Posterior cingulate gyrus (tissue), 11 donors: ENCODE measurements around the gene TMEM114.
"Not testable (repeated sequence)": the region's sequence is repeated elsewhere in the genome, so short reads cannot be mapped to it uniquely, and the experiment has no call there.

Experiments
- DNase-seq, 10 donors: peaks; one replicate each; pipeline versions ENCODE4 v3.0.0 to v3.0.0-alpha.2; 2020 to 2021; ENCODE audit warnings: mixed read lengths in 3 of 10
- intact Hi-C: fragments of 100-400 bp; cut with DNase I; formaldehyde crosslinking; loops from one replicate; pipeline ENCODE4 v1.15.1; 2023

Gene TMEM114

DNA sequence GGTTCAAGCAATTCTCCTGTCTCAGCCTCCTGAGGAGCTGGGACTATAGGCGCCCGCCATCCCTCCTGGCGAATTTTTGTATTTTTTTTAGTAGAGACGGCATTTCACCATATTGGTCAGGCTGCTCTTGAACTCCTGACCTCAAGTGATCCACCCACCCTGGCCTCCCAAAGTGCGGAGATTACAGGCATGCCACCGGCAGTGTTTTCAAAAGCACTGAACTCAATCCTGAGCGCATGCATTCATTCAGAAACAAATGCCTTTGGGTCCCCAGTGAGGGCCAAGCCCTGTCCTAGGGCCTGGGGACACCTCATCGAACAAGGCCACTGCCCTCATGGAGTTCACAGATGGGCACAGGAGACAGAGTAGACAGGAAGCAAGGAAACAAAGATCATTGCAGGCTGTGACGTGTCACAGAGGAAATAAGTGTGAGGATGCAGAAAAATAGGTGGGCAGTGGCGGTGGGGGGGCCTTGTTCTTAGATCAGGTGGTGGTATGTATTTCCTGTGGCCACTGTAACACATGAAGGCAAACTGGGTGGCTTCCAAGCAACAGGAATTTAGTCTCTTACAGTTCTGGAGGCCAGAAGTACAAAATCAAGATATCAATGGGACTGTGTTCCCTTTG lies 12.5 kb downstream of the TMEM114 start:
- intact Hi-C loops = no loop called here
- DNase-seq = no peak

- no peak for DNase-seq
- intact Hi-C loops = no loop called here
Measured at GRCh38 chr16:8576141-8577004, 13.9 kb downstream of the TMEM114 start.

GRCh38 chr16:8575399-8575798 lies 14.9 kb downstream of the TMEM114 start:
- no peak for DNase-seq
- intact Hi-C loops = no loop called here

DNA sequence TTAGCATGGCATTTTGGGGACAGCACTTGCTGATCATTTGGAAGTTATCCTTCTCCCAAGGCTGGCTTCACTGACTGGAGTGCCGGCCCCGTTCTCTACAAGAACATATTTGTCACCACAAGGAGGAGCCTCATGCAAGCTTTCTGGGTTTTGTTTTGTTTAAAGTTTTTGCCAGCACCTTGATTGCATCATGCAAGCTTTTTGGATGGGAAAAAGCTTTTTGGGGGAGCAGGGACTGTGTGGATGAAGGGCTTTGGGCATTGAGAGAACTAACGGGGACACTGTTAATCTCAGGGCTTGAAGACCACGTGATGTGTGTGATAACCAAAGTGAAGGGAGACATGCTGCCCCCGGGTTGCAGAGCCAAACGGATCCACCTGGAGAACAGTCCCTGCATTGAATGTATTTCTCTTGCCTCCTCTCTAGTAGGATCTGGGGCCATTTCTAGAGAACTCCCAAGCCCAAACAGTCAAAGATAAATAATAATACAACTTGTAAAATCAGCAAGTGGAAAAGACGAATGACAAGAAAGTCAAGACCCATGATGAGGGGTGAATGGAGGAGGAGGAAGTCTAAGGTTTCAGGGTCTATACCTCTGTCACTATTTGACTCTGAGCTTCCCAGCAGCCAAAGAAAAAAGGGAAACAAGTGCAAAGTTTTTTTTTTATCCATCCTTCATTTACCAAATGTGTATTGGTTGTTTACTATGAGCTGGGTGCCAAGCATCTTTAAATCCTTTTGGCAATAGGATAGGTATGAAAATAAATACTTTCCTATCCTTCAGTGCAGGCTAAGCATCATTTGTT lies 17.2 kb downstream of the TMEM114 start:
- intact Hi-C loops = loop anchor here (5.0 kb wide), 1 partner anchor 319 kb away; no protein-coding TSS in a partner anchor
- peak in 3 of 10 donors; percentile 35 to 83 (median 81) for DNase-seq

- no peak for DNase-seq
- intact Hi-C loops = loop anchor here (5.0 kb wide), 1 partner anchor 320 kb away; no protein-coding TSS in a partner anchor
Measured at GRCh38 chr16:8572063-8572918, 18.0 kb downstream of the TMEM114 start.

GRCh38 chr16:8571061-8571596 lies 19.2 kb downstream of the TMEM114 start:
- intact Hi-C loops = loop anchor here (5.0 kb wide), 1 partner anchor 321 kb away; no protein-coding TSS in a partner anchor
- no peak for DNase-seq

- not testable (repeated sequence) for DNase-seq
Measured at GRCh38 chr16:8570393-8570792, 19.9 kb downstream of the TMEM114 start.

GRCh38 chr16:8569650-8570346 lies 20.5 kb downstream of the TMEM114 start:
- peak in 1 of 10 donors; percentile 79 for DNase-seq
- intact Hi-C loops = loop anchor here (5.0 kb wide), 2 partner anchors 53 to 323 kb away; partner anchors contain the start of gene METTL22

More at GRCh38 chr16:8570393-8570792, 19.9 kb downstream of the TMEM114 start:
- intact Hi-C loops = loop anchor here (5.0 kb wide), 1 partner anchor 322 kb away; no protein-coding TSS in a partner anchor

DNA sequence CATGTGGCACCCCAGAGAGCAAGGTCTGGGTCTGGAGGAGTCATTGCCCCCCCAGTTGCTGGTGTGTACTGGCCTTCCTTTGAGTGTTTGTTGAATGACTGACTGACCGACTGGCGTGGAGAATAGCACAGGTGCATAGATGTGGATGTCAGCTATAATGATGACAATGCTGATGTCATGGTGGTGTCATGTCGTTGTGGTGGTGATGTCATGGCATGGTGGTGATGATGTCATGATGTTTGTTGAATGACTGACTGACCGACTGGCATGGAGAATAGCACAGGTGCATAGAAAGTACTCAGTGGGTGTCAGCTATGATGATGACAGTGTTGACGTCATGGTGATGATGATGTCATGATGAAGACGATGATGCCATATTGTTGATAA lies 22.1 kb downstream of the TMEM114 start:
- intact Hi-C loops = loop anchor here (5.0 kb wide), 1 partner anchor 54 kb away; the partner anchor contains the start of gene METTL22
- DNase-seq = no peak

DNA sequence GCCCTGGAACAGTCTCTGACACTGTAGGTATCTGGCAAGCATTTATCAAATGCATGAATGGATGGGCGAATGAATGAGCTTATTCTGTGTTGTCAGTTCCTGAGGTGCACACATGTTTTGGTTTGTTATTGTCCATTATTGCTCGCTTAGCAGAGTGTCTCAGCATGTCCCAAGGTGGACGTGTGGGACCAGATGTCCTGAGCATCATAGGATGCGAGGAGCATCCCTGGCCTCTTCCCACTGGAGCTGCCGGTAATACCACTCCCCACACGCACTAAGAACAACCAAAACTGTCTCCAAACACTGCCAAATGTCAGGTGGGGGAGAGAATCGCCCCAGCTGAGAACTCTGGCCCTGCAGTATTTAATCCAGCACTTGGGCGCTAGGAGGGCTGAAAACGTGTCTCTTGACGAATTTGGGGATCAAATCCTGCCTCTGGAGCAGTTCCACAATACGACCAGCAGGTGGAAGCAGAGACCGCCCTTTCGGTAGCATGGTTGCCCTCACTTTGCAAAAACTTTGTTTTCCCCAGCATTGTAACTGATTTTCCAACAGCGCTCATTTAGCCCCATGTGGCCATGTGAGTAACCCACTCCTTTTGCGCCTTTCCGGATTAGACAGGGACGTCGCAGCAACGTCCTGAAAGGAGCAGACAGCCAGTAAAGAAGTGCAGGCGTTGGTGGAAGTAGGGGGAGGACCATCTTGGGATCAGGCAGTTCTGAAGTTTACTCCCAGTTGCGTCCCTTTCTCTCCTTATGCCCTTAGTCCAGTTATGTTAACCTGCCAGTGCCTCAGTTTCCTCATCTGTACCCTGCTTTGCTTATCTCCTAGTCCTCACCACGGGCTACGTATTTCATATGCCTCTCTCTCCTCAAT lies 22.7 kb downstream of the TMEM114 start:
- DNase-seq = peak; percentile 32 to 95 (median 74)
- intact Hi-C loops = loop anchor here (1.0 to 5.0 kb wide), 3 partner anchors 55 to 313 kb away; partner anchors contain the start of gene METTL22

DNA sequence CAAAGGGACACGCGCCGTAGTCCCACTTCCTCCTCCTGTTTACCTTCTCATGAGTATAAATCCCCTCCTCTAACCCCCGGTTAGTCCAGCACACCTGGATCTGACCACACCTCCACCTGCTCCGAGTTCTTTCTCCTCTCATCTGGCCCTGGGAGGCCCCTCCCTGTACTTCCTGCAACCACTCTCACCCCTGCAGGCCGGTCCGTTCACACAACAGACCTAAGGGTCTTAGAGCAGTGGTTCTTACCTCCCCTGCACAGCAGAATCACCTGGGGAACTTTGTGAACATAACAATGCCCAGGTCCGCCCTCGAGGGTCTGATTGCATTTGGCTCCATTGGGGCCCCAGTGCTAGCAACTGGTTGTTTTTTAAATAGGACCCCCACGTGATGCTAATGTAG lies 24.8 kb downstream of the TMEM114 start:
- intact Hi-C loops = loop anchor here (5.0 kb wide), 1 partner anchor 57 kb away; the partner anchor contains the start of gene METTL22
- DNase-seq = no peak

GRCh38 chr16:8564934-8565345 lies 25.4 kb downstream of the TMEM114 start:
- intact Hi-C loops = loop anchor here (5.0 kb wide), 1 partner anchor 57 kb away; the partner anchor contains the start of gene METTL22
- DNase-seq = no peak

DNA sequence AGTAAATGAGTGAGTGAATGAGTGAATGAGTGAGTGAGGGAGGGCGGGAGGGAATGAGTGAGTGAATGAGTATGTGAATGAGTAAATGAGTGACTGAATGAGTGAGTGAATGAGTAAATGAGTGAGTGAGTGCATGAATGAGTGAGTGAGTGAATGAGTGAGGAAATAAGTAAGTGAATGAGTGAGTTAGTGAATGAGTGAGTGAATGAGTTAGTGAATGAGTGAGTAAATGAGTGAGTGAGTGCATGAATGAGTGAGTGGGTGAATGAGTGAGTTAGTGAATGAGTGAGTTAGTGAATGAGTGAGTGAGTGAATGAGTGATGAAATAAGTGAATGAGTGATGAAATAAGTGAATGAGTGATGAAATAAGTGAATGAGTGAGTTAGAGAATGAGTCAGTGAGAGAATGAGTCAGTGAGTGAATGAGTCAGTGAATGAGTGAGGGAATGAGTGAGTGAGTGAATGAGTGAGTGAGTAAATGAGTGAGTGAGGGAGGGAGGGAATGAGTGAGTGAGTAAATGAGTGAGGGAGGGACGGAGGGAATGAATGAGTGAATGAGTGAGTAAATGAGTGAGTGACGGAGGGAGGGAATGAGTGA lies 26.3 kb downstream of the TMEM114 start:
- intact Hi-C loops, DNase-seq: not testable (repeated sequence)

- intact Hi-C loops = no loop called here
- no peak for DNase-seq
Measured at GRCh38 chr16:8561496-8561895, 28.8 kb downstream of the TMEM114 start.

GRCh38 chr16:8555400-8555799 lies 34.9 kb downstream of the TMEM114 start:
- intact Hi-C loops = no loop called here
- DNase-seq = no peak

DNA sequence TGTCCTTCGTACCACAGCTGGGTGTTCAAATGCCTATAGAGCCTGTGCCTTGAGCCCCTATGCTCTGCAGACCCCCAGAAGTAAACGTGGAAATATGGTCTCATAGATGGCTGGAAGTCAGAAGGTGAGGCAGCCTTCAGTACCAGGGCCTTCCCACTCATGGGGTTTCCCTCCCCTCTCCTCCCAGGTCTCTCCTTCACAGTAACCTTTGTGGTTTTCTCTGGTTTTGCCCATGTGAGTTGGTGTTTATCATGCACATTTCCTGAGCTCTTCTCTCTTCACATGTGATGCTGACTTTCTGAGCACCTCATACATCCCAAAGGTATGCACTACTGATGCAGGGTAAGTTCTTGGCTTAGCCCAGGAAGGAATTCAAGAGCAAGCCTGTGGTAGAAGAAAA lies 35.4 kb downstream of the TMEM114 start:
- no peak for DNase-seq

GRCh38 chr16:8554022-8554421 lies 36.3 kb downstream of the TMEM114 start:
- intact Hi-C loops = no loop called here

More for the DNA sequence above, 35.4 kb downstream of the TMEM114 start:
- intact Hi-C loops = no loop called here

More at GRCh38 chr16:8554022-8554421, 36.3 kb downstream of the TMEM114 start:
- no peak for DNase-seq
